Esophagus squamous epithelium (tissue), 4 donors: ENCODE measurements around the gene SLC25A22.

Experiments used
- POLR2A ChIP-seq, 4 donors: fragments of 450-650 bp; IDR thresholded peaks; one replicate each; pipeline ENCODE4 v1.6.1; 2017; ENCODE audit warnings: antibody characterized with exemption in 4 of 4, mild to moderate bottlenecking in 4 of 4, moderate library complexity in 3 of 4
- TF ChIP-seq, protein P1 (sequence below), 6 experiments: fragments of 450-650 bp in 4 of 6; fragments of 200-600 bp in 2 of 6; sonication (generic) in 2 of 6; IDR thresholded peaks; one replicate each; pipeline ENCODE4 v1.5.1; 2016 to 2019; ENCODE audit warnings: antibody characterized with exemption in 6 of 6, mild to moderate bottlenecking in 4 of 6, moderate library complexity in 4 of 6

DNA sequence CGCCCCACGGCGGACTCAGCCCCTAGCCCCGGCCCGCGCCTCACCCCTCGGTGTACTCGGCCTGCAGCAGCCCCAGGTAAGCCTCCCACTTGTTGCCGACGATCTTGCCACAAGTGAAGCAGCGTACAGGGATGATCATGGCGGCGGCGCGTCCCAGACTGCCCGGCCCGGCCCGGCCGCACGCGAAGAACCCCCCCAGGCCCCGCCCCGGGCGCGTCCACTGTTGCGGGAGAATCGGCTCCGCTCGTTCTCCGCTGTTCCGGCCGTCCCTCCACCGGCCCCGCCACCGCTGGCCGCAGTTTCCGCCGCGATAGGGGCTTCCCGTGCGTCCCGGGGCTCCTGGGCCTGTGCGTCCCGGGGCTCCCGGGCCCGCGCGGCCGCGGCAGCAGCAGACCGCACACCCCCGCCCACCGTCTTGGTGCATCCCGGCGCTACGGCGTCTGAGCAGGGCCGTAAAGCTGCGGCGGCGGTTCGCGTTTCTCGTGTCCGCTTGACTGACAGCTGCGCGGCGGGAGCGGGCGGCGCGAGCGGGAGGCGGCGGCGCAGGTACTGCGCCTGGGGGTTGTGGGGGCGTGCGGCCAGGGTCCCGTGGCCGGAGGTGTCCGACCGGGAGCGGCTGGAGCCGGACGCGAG, 44.4 kb upstream of the SLC25A22 start, which contains the start of the genes POLR2L and TSPAN4:
- TF ChIP-seq, protein P1, sequence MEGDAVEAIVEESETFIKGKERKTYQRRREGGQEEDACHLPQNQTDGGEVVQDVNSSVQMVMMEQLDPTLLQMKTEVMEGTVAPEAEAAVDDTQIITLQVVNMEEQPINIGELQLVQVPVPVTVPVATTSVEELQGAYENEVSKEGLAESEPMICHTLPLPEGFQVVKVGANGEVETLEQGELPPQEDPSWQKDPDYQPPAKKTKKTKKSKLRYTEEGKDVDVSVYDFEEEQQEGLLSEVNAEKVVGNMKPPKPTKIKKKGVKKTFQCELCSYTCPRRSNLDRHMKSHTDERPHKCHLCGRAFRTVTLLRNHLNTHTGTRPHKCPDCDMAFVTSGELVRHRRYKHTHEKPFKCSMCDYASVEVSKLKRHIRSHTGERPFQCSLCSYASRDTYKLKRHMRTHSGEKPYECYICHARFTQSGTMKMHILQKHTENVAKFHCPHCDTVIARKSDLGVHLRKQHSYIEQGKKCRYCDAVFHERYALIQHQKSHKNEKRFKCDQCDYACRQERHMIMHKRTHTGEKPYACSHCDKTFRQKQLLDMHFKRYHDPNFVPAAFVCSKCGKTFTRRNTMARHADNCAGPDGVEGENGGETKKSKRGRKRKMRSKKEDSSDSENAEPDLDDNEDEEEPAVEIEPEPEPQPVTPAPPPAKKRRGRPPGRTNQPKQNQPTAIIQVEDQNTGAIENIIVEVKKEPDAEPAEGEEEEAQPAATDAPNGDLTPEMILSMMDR (IDR thresholded peaks at IDR 0.05): peak in 1 of 6 experiments; percentile 53
- peak in 2 of 4 donors; percentile 81 to 90 for TF ChIP-seq POLR2A (IDR thresholded peaks at IDR 0.05)
